GM21526 (cell line): ENCODE measurements around the gene POLR2C.
"Not testable (repeated sequence)": the region's sequence is repeated elsewhere in the genome, so short reads cannot be mapped to it uniquely, and the experiment has no call there.

ENCODE experiments used
- ATAC-seq: cut with Tn5 transposase; IDR thresholded peaks from one replicate; pipeline ENCODE4 v1.9.1; 2021; ENCODE audit warnings: moderate library complexity; ENCODE audit not compliant: unreplicated experiment, low FRiP score

Gene POLR2C

GRCh38 chr16:57478396-57479204 is 16.1 kb downstream of the POLR2C start:
- no peak for ATAC-seq

- ATAC-seq: no peak
Observed at GRCh38 chr16:57479205-57479975, 16.9 kb downstream of the POLR2C start.

GRCh38 chr16:57479976-57480753 is 17.7 kb downstream of the POLR2C start:
- no peak for ATAC-seq

DNA sequence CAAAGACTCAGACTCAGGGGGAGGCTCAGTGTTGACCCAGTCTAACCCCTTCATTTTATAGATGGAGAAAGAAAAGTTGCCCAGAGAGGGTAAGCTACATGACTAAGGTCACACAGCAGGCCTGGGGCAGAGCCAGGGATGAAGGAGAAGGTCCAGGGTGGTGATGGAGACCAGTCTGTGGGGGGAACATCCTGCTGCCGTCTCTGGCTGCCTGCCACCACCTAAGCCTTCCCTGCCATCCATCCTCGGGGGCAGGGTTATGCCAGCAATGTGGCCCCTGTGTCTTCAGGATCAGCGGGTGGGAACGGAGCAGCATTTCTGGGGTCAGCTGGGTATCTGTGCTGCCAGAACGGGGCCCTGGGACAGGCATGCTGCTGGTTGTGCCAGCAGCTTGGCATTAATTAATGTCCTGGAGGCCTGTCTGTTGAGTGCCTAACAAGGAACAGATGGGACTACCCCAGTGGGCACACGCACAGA is 18.3 kb downstream of the POLR2C start:
- ATAC-seq: no peak

GRCh38 chr16:57481421-57481820 is 18.9 kb downstream of the POLR2C start:
- no peak for ATAC-seq

GRCh38 chr16:57482845-57483545 is 20.5 kb downstream of the POLR2C start:
- ATAC-seq: no peak

DNA sequence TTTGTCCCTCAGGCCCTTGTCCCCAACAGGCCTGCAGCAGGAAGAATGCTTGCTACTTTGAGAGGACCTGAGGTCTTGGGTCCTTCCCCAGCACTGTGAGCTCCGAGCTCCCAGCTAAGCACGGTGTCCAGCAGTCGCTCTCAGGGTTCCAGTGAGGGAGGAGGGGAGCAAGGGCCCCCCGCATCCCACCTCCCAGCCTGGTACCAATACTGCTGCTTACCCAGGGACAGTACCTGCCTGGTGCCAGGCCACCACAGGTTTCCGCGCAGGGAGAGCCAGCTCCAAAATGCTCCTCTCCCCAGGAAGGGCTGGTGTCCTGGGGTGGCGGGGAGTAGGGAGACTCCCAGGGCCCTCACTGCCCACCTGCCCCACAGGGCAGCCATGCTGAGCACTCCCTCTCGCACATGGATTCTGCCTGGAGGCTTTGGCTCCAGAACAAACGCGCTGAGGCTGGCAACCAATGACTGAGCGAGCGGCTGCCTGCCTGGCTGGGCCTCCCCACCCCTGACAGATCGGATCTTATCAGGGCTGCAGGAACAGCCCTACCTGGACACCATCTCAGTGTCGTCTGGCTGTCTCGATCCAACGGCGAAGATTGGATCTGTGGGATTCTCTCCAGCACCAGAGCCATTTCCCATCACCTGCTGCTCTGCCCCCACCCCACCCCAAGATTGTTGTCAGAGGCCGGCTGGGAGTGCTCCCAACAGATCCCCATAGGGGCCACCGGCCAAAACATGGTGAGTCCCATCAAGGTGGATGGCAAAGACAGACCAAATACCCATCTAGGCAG is 21.4 kb downstream of the POLR2C start:
- no peak for ATAC-seq

GRCh38 chr16:57484515-57485005 is 22.1 kb downstream of the POLR2C start:
- ATAC-seq: no peak

GRCh38 chr16:57485091-57485915 is 22.8 kb downstream of the POLR2C start:
- ATAC-seq: no peak

GRCh38 chr16:57485916-57486857 is 23.7 kb downstream of the POLR2C start, which contains the start of gene DOK4:
TSS of gene DOK4 (minus strand) at chr16:57486493. CDS start at chr16:57479507, 6,986 bp downstream.
- ATAC-seq: peak; percentile 81

- ATAC-seq: no peak
Observed at GRCh38 chr16:57486858-57487834, 24.7 kb downstream of the POLR2C start.

- ATAC-seq: no peak
Observed at GRCh38 chr16:57489229-57489628, 26.8 kb downstream of the POLR2C start.

- ATAC-seq: no peak
Observed at GRCh38 chr16:57493767-57494166, 31.3 kb downstream of the POLR2C start.

- ATAC-seq: no peak
Observed at GRCh38 chr16:57497121-57497520, 34.6 kb downstream of the POLR2C start.

DNA sequence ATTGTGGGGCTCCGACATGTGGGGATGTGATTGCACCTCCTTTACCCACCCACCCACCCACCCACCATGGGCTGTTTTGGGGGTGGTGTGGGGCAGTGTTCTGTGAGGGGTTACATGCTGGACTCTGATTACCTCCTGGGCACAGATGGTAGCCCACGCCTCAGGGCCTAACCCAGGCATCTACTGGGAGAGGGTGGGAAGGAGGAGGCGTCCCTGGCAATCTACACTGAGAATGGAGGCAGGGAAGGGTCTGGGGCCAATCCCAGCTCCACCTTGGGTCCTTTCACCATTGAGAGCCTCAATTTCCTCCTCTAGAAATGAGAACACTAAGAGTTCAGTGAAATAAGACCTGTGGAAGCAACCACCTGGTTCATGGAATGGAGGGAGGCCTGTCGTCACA is 35.6 kb downstream of the POLR2C start:
- ATAC-seq: no peak

GRCh38 chr16:57499941-57500340 is 37.5 kb downstream of the POLR2C start:
- not testable (repeated sequence) for ATAC-seq
